HCT116 (cell line): ENCODE data around the gene ATAD2B. TPM values are rescaled to one million over a fixed set of nuclear protein-coding genes. Genes with fewer than 3 reads are reported as not detected.

Experiments
- ATAC-seq: fragments of 200-7000 bp; cut with Tn5 transposase; 2 replicates; pipeline ENCODE4 v1.9.1; 2020; ENCODE audit warnings: mild to moderate bottlenecking, moderate library complexity
- BruUV-seq: library from RNA; stranded (reverse); fragments of 400-500 nt; replicated peaks from 2 replicates; lab custom pipeline; 2021; lab: Mats Ljungman, UMichigan
- CTCF ChIA-PET: fragments of 300-600 bp; sonication (Branson Sonifier 250); formaldehyde crosslinking; loops from one replicate; lab custom pipeline; 2021; ENCODE audit warnings: antibody characterized with exemption; lab: Charles Lee
- POLR2A ChIA-PET: fragments of 300-600, 350-600 bp; sonication (Branson Sonifier 250); formaldehyde crosslinking; loops from one replicate; lab custom pipeline; 2021; ENCODE audit warnings: antibody characterized with exemption; lab: Charles Lee
- RAD21 ChIA-PET, 2 experiments: fragments of 300-600 bp; sonication (Branson Sonifier 250); formaldehyde crosslinking; loops; one replicate each; lab custom pipeline; 2023; ENCODE audit warnings: low total read pairs in 2 of 2; ENCODE audit not compliant: uncharacterized antibody in 2 of 2, unreplicated experiment in 2 of 2, low non-redundant PET in 1 of 2; lab: Charles Lee
- DNase-seq: peaks from one replicate; pipeline ENCODE4 v3.0.0-alpha.2; 2010; ENCODE audit warnings: low read depth, low spot score
- H2AFZ ChIP-seq: fragments of 200-600 bp; shearing (Covaris generic), sonication (generic); 2 replicates; pipeline ENCODE4 v1.6.1; 2017; ENCODE audit warnings: low read depth, mixed run types, mixed read lengths, antibody characterized with exemption, low read length; ENCODE audit not compliant: poor library complexity, severe bottlenecking
- H3K27ac ChIP-seq: 2 replicates; pipeline ENCODE4 v1.5.1; 2012; ENCODE audit warnings: low read depth, low read length
- H3K27me3 ChIP-seq: fragments of 200-600 bp; sonication (generic); 2 replicates; pipeline ENCODE4 v1.6.1; 2016; ENCODE audit warnings: mixed run types, low read length, mixed read lengths; ENCODE audit not compliant: insufficient read depth
- H3K36me3 ChIP-seq, 2 experiments: fragments of 200-500 bp in 1 of 2; fragments of 200-600 bp in 1 of 2; sonication (Bioruptor generic) in 1 of 2; sonication (generic) in 1 of 2; 2 replicates each; pipeline versions ENCODE4 v1.5.1 to v1.6.1; 2014 to 2016; ENCODE audit warnings: low read length in 2 of 2, inconsistent platforms in 1 of 2, mixed read lengths in 1 of 2, mixed run types in 1 of 2; ENCODE audit not compliant: insufficient read depth in 2 of 2, control insufficient read depth in 1 of 2
- H3K4me1 ChIP-seq, 2 experiments: fragments of 200-600 bp in 1 of 2; sonication (generic) in 1 of 2; 2 replicates each; pipeline versions ENCODE4 v1.5.1 to v1.6.1; 2012 to 2017; ENCODE audit warnings: low read length in 2 of 2, inconsistent platforms in 1 of 2, mild to moderate bottlenecking in 1 of 2, mixed read lengths in 1 of 2, mixed run types in 1 of 2, moderate library complexity in 1 of 2; ENCODE audit not compliant: insufficient read depth in 2 of 2, control insufficient read depth in 1 of 2
- H3K4me2 ChIP-seq: fragments of 200-600 bp; sonication (generic); 2 replicates; pipeline ENCODE4 v1.6.1; 2017; ENCODE audit warnings: mixed run types, low read length, mixed read lengths
- H3K4me3 ChIP-seq, 2 experiments: fragments of 200-600 bp in 1 of 2; sonication (generic) in 1 of 2; replicated peaks in 1 of 2; 2 replicates each; pipeline ENCODE4 v1.5.1; 2011 to 2016; ENCODE audit warnings: low read length in 2 of 2, control low read depth in 1 of 2, low read depth in 1 of 2, mild to moderate bottlenecking in 1 of 2, mixed read lengths in 1 of 2, mixed run types in 1 of 2
- H3K79me2 ChIP-seq: fragments of 200-600 bp; sonication (generic); 2 replicates; pipeline ENCODE4 v1.6.1; 2017; ENCODE audit warnings: mild to moderate bottlenecking, mixed run types, low read length, moderate library complexity, mixed read lengths; ENCODE audit not compliant: insufficient read depth
- H3K9ac ChIP-seq: fragments of 200-600 bp; sonication (generic); 2 replicates; pipeline ENCODE4 v1.6.1; 2016; ENCODE audit warnings: low read length, mixed read lengths
- H3K9me2 ChIP-seq: fragments of 200-600 bp; sonication (generic), shearing (Covaris generic); 2 replicates; pipeline ENCODE4 v1.6.1; 2017; ENCODE audit warnings: mixed run types, mild to moderate bottlenecking, moderate library complexity; ENCODE audit not compliant: insufficient read depth
- H3K9me3 ChIP-seq, 2 experiments: fragments of 200-500 bp in 1 of 2; fragments of 200-600 bp in 1 of 2; sonication (Bioruptor generic) in 1 of 2; sonication (generic) in 1 of 2; 2 replicates each; pipeline ENCODE4 v1.6.1; 2014 to 2017; ENCODE audit warnings: low read length in 2 of 2, mixed read lengths in 2 of 2, inconsistent platforms in 1 of 2, low read depth in 1 of 2, mild to moderate bottlenecking in 1 of 2, mixed run types in 1 of 2, moderate library complexity in 1 of 2; ENCODE audit not compliant: control insufficient read depth in 1 of 2, insufficient read depth in 1 of 2
- H4K20me1 ChIP-seq: fragments of 200-600 bp; sonication (generic), shearing (Covaris generic); 2 replicates; pipeline ENCODE4 v1.6.1; 2017; ENCODE audit warnings: mixed run types, mild to moderate bottlenecking, moderate library complexity; ENCODE audit not compliant: insufficient read depth
- CEBPB ChIP-seq: IDR thresholded peaks from 2 replicates; pipeline ENCODE4 v1.6.1; 2012; ENCODE audit warnings: low read depth
- EGR1 ChIP-seq: IDR thresholded peaks from 2 replicates; pipeline ENCODE4 v1.6.1; 2012; ENCODE audit warnings: low read depth
- ELF1 ChIP-seq: IDR thresholded peaks from 2 replicates; pipeline ENCODE4 v1.6.1; 2012; ENCODE audit warnings: low read depth, borderline replicate concordance
- EZH2 ChIP-seq: fragments of 200-600 bp; sonication (generic); IDR thresholded peaks from 2 replicates; pipeline ENCODE4 v1.6.1; 2017; ENCODE audit warnings: antibody characterized with exemption, mixed run types
- EZH2phosphoT487 ChIP-seq: fragments of 200-600 bp; IDR thresholded peaks from 2 replicates; pipeline ENCODE4 v1.6.1; 2018; ENCODE audit warnings: antibody characterized with exemption, borderline replicate concordance
- FOSL1 ChIP-seq: IDR thresholded peaks from 2 replicates; pipeline ENCODE4 v1.6.1; 2012; ENCODE audit warnings: low read depth
- JUND ChIP-seq: IDR thresholded peaks from 2 replicates; pipeline ENCODE4 v1.6.1; 2012
- POLR2A ChIP-seq: IDR thresholded peaks from 2 replicates; pipeline ENCODE4 v1.7.0; 2011; ENCODE audit warnings: borderline replicate concordance; ENCODE audit not compliant: insufficient read depth, insufficient read length; ENCODE audit errors: extremely low read depth
- RAD21 ChIP-seq: IDR thresholded peaks from 2 replicates; pipeline ENCODE4 v1.6.1; 2012; ENCODE audit warnings: low read depth, mild to moderate bottlenecking
- SIN3A ChIP-seq: IDR thresholded peaks from 2 replicates; pipeline ENCODE4 v1.6.1; 2012; ENCODE audit warnings: low read depth
- YY1 ChIP-seq: IDR thresholded peaks from 2 replicates; pipeline ENCODE4 v1.6.1; 2011; ENCODE audit warnings: low read length, low read depth, moderate library complexity, mild to moderate bottlenecking; ENCODE audit not compliant: insufficient replicate concordance; ENCODE audit errors: extremely low read depth
- ZFX ChIP-seq: fragments of 450-650 bp; IDR thresholded peaks from 2 replicates; pipeline ENCODE4 v1.6.1; 2017
- ZNF274 ChIP-seq: fragments of 200-500 bp; sonication (Bioruptor generic); IDR thresholded peaks from 2 replicates; pipeline ENCODE4 v1.6.1; 2014; ENCODE audit warnings: mild to moderate bottlenecking, low read depth, low read length, inconsistent platforms
- intact Hi-C: fragments of 100-400 bp; cut with micrococcal nuclease; formaldehyde crosslinking; loops from 2 replicates; pipeline ENCODE4 v1.10.0; 2022
- total RNA-seq: library from RNA; stranded (reverse); gene quantifications from one replicate; pipeline ENCODE4 v1.2.1, GENCODE V29; 2021; ENCODE audit not compliant: unreplicated experiment
- TF ChIP-seq, protein P1 (sequence below): IDR thresholded peaks from 2 replicates; pipeline ENCODE4 v1.6.1; 2012; ENCODE audit warnings: low read depth
- TF ChIP-seq, protein P2 (sequence below), 3 experiments: fragments of 200-600 bp in 1 of 3; sonication (generic) in 1 of 3; IDR thresholded peaks in 2 of 3; conservative IDR thresholded peaks in 1 of 3; 2 replicates each; pipeline ENCODE4 v1.5.1; 2012 to 2017; ENCODE audit warnings: low read depth in 2 of 3, low read length in 2 of 3, antibody characterized with exemption in 1 of 3, borderline replicate concordance in 1 of 3, control low read depth in 1 of 3, mild to moderate bottlenecking in 1 of 3, mixed read lengths in 1 of 3, mixed run types in 1 of 3, moderate library complexity in 1 of 3; ENCODE audit not compliant: insufficient read depth in 1 of 3
- TF ChIP-seq, protein P3 (sequence below): IDR thresholded peaks from 2 replicates; pipeline ENCODE4 v1.6.1; 2012

The ATAD2B gene
- total RNA-seq, 1 experiment from 2014 or later = 9.6 TPM

DNA sequence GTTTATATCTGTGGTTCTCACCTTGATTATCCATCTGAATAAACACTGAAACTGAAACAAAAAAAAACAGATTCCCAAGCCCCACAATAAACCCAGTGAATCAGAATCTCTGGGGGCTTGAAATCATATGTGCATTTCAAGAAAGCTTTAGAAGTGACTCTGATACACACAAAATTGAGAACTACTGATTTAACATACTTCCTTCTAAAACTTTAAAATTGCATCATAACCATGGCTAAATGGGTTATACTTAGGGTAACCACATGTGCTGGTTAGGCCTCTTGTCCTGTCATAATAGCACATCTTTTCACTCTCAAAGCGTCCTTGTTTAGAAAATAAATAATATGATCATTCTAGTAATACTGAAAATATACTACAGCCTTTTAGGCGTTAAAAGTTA, 100.9 kb downstream of the ATAD2B start:
- no peak overlapping the region for H2AFZ ChIP-seq
- POLR2A ChIA-PET = no interaction called here
- H3K9me3 ChIP-seq = no peaks in the 10 kb centered on the region
- intact Hi-C loops = loop anchor here (10.0 kb wide), 1 partner anchor 559 kb away; no protein-coding TSS in a partner anchor
- no peaks in the 10 kb centered on the region for H3K36me3 ChIP-seq
- ATAC-seq (no peak), DNase-seq (no peak)
- H3K4me2 ChIP-seq = no peak overlapping the region
- CTCF ChIA-PET = interaction anchor here (1.0 to 2.6 kb wide), 4 partner anchors 101 to 338 kb away, joined by 3 to 26 read pairs (median 6); partner anchors contain the start of genes ATAD2B and TP53I3
- no TSS peak for BruUV-seq
- H4K20me1 ChIP-seq = no peaks in the 10 kb centered on the region
- no peak overlapping the region for H3K4me3 ChIP-seq
- no peak overlapping the region for H3K27ac ChIP-seq
- no peak overlapping the region for H3K9ac ChIP-seq
- H3K27me3 ChIP-seq = no peaks in the 10 kb centered on the region
- no peaks in the 10 kb centered on the region for H3K9me2 ChIP-seq
- no peaks in the 10 kb centered on the region for H3K79me2 ChIP-seq
- H3K4me1 ChIP-seq = no peaks in the 10 kb centered on the region; a peak in 1 of 4 replicates
- TF ChIP-seq EZH2 (no peak), JUND (no peak), ZNF274 (no peak), CEBPB (no peak), ZFX (no peak), POLR2A (no peak), ELF1 (no peak), EZH2phosphoT487 (no peak), RAD21 (no peak), FOSL1 (no peak), YY1 (no peak), EGR1 (no peak), SIN3A (no peak)
- TF ChIP-seq, protein P1, sequence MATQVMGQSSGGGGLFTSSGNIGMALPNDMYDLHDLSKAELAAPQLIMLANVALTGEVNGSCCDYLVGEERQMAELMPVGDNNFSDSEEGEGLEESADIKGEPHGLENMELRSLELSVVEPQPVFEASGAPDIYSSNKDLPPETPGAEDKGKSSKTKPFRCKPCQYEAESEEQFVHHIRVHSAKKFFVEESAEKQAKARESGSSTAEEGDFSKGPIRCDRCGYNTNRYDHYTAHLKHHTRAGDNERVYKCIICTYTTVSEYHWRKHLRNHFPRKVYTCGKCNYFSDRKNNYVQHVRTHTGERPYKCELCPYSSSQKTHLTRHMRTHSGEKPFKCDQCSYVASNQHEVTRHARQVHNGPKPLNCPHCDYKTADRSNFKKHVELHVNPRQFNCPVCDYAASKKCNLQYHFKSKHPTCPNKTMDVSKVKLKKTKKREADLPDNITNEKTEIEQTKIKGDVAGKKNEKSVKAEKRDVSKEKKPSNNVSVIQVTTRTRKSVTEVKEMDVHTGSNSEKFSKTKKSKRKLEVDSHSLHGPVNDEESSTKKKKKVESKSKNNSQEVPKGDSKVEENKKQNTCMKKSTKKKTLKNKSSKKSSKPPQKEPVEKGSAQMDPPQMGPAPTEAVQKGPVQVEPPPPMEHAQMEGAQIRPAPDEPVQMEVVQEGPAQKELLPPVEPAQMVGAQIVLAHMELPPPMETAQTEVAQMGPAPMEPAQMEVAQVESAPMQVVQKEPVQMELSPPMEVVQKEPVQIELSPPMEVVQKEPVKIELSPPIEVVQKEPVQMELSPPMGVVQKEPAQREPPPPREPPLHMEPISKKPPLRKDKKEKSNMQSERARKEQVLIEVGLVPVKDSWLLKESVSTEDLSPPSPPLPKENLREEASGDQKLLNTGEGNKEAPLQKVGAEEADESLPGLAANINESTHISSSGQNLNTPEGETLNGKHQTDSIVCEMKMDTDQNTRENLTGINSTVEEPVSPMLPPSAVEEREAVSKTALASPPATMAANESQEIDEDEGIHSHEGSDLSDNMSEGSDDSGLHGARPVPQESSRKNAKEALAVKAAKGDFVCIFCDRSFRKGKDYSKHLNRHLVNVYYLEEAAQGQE = no peak
- TF ChIP-seq, protein P2, sequence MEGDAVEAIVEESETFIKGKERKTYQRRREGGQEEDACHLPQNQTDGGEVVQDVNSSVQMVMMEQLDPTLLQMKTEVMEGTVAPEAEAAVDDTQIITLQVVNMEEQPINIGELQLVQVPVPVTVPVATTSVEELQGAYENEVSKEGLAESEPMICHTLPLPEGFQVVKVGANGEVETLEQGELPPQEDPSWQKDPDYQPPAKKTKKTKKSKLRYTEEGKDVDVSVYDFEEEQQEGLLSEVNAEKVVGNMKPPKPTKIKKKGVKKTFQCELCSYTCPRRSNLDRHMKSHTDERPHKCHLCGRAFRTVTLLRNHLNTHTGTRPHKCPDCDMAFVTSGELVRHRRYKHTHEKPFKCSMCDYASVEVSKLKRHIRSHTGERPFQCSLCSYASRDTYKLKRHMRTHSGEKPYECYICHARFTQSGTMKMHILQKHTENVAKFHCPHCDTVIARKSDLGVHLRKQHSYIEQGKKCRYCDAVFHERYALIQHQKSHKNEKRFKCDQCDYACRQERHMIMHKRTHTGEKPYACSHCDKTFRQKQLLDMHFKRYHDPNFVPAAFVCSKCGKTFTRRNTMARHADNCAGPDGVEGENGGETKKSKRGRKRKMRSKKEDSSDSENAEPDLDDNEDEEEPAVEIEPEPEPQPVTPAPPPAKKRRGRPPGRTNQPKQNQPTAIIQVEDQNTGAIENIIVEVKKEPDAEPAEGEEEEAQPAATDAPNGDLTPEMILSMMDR (IDR thresholded peaks at IDR 0.05 in 2 of 3, conservative IDR thresholded peaks at IDR 0.05 in 1 of 3; ENCODE audit: borderline replicate concordance in 1 of 3, insufficient read depth in 1 of 3, low read depth in 2 of 3, low read length in 2 of 3) = no peak
- TF ChIP-seq, protein P3, sequence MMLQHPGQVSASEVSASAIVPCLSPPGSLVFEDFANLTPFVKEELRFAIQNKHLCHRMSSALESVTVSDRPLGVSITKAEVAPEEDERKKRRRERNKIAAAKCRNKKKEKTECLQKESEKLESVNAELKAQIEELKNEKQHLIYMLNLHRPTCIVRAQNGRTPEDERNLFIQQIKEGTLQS = no peak
- RAD21 ChIA-PET = no interaction called here
